Bronchial epithelial cell (primary cell): ENCODE measurements around the gene CERS1. TPM values are rescaled to one million over a fixed set of nuclear protein-coding genes. Genes with fewer than 3 reads are reported as not detected.

Experiments
- DNase-seq: peaks from one replicate; pipeline ENCODE4 v3.0.0-alpha.2; 2010; ENCODE audit warnings: low read depth
- FAIRE-seq: peaks from 2 replicates; lab custom pipeline; 2011; peaks lifted over from hg19 to GRCh38; lab: Jason Lieb, UNC
- H3K27me3 ChIP-seq: 2 replicates; pipeline ENCODE4 v1.5.1; 2011; ENCODE audit warnings: low read length; ENCODE audit not compliant: control insufficient read depth, insufficient read depth
- H3K36me3 ChIP-seq: 2 replicates; pipeline ENCODE4 v1.5.1; 2011; ENCODE audit warnings: low read length; ENCODE audit not compliant: control insufficient read depth, insufficient read depth
- H3K4me3 ChIP-seq: 2 replicates; pipeline ENCODE4 v1.5.1; 2011; ENCODE audit warnings: mild to moderate bottlenecking, low read depth, low read length, control low read depth
- CTCF ChIP-seq: IDR thresholded peaks from 2 replicates; pipeline ENCODE4 v1.5.1; 2011; ENCODE audit warnings: mild to moderate bottlenecking, moderate library complexity, low read length, control low read depth, inconsistent platforms; ENCODE audit not compliant: insufficient read depth, severe bottlenecking
- total RNA-seq: library from RNA; depleted of rRNA; stranded (reverse); fragments of >200 nt; gene quantifications from 2 replicates; pipeline ENCODE4 v1.2.1, GENCODE V29; 2014

CERS1 gene
- total RNA-seq, 1 donor from 2014 or later: 0.26 TPM

- no peak for FAIRE-seq
- Histone ChIP-seq H3K4me3 (no peak overlapping the region), H3K27me3 (no peaks in the 10 kb centered on the region), H3K36me3 (peaks cover 28% of the 10 kb centered on the region)
- no peak for TF ChIP-seq CTCF
- no peak for DNase-seq
These were observed 28.2 kb downstream of the CERS1 start for GRCh38 chr19:18867751-18868150.

DNA sequence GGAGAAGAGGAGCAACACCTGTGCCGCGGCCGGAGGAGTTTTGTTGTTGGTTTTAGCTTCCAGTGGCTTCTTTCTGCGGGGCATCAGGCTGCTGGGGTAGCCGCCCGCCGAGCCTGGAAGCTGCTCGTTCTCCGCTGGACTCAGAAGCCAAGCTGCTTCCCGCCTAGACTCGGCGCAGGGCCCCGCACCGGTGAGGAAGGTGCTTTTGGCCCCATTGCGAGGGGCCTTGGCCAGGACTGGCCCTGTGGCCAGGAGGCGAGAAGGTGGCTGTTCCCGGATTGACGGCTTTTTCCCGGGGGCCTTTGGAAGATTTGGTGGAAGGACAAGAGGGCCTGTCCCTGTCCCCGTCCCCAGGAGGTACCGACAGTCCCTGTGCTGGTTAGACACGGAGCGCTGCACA lies 28.8 kb downstream of the CERS1 start:
- TF ChIP-seq CTCF: no peak
- Histone ChIP-seq H3K4me3 (no peak overlapping the region), H3K36me3 (peaks cover 31% of the 10 kb centered on the region), H3K27me3 (no peaks in the 10 kb centered on the region)
- FAIRE-seq: no peak
- no peak for DNase-seq

DNA sequence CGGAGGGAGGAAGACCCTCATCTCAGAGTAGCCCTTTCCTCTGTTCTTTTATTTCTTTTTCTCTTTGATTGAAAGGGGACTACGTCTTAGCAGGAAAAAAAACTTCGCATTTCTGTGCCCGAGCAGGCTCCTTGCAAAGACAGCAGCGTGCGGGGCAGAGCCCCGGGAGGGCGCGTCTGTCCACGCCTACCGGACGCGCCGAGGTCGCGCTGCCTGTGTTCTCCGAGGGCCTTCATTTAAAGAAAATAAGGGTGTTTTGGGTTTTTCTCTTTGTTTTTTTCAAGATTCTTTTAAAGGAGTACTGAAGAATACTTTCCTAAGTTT lies 29.2 kb downstream of the CERS1 start:
- DNase-seq (no peak), FAIRE-seq (no peak)
- H3K27me3 ChIP-seq: no peaks in the 10 kb centered on the region
- H3K4me3 ChIP-seq: no peak overlapping the region
- peaks cover 35% of the 10 kb centered on the region for H3K36me3 ChIP-seq
- TF ChIP-seq CTCF: no peak

- DNase-seq (peak; percentile 27), FAIRE-seq (no peak)
- Histone ChIP-seq H3K27me3 (no peaks in the 10 kb centered on the region), H3K36me3 (peaks cover 40% of the 10 kb centered on the region), H3K4me3 (no peak overlapping the region)
- peak; percentile 89 for TF ChIP-seq CTCF
These were observed 29.8 kb downstream of the CERS1 start for GRCh38 chr19:18865973-18866799.

DNA sequence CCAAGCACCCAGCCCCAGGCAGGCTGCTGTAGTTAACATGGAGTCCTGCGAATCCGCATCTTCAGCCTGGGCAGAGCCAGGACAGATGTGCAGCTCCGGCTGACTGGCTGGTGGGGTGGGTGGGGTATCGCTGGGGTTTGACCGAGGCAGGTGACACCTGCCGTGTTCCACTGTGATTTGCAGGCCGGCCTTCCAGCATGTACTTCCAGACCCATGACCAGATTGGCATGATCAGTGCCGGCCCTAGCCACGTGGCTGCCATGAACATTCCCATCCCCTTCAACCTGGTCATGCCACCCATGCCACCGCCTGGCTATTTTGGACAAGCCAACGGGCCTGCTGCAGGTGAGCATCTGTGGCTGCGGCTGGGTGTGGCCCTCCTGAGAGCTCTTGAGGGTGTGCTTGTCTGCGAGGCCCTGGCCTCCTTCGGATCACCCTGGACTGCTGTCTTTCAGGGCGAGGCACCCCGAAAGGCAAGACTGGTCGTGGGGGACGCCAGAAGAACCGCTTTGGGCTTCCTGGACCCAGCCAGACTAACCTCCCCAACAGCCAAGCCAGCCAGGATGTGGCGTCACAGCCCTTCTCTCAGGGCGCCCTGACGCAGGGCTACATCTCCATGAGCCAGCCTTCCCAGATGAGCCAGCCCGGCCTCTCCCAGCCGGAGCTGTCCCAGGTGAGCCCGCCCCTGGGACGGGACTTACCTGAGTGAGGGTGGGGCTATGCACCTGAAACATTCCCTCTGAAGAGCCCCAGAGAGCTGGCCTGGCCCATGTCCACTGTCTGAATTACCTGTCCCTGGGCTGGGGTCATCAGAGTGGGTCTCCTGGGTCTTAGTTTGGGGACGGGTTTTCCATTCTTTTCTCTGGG lies 30.6 kb downstream of the CERS1 start:
- DNase-seq: no peak
- no peak for TF ChIP-seq CTCF
- Histone ChIP-seq H3K4me3 (no peak overlapping the region), H3K36me3 (peaks cover 44% of the 10 kb centered on the region), H3K27me3 (no peaks in the 10 kb centered on the region)
- no peak for FAIRE-seq
